Astrocyte of the spinal cord (primary cell): ENCODE measurements around the gene ZFP36L1.
A peak's percentile ranks its signal among the peaks of the same experiment; 100 is the strongest.

Experiments
- DNase-seq: peaks from one replicate; pipeline ENCODE4 v3.0.0; 2011; ENCODE audit warnings: low read depth, low spot score
- H3K4me3 ChIP-seq: 2 replicates; pipeline ENCODE4 v1.5.1; 2011; ENCODE audit warnings: low read depth, mild to moderate bottlenecking, low read length, moderate library complexity
- CTCF ChIP-seq: IDR thresholded peaks from 2 replicates; pipeline ENCODE4 v1.5.1; 2012; ENCODE audit warnings: low read depth, mild to moderate bottlenecking, low read length, inconsistent platforms
- in situ Hi-C: cut with HindIII; loops from 2 replicates; pipeline ENCODE4 v1.10.0; 2017; ENCODE audit warnings: low sequenced_read_pairs

ZFP36L1 gene

GRCh38 chr14:68816943-68817430 is 24.1 kb upstream of the ZFP36L1 start:
- no peak for DNase-seq
- TF ChIP-seq CTCF, result no peak
- in situ Hi-C loops, result no loop called here
- H3K4me3 ChIP-seq, result no peak overlapping the region

DNA sequence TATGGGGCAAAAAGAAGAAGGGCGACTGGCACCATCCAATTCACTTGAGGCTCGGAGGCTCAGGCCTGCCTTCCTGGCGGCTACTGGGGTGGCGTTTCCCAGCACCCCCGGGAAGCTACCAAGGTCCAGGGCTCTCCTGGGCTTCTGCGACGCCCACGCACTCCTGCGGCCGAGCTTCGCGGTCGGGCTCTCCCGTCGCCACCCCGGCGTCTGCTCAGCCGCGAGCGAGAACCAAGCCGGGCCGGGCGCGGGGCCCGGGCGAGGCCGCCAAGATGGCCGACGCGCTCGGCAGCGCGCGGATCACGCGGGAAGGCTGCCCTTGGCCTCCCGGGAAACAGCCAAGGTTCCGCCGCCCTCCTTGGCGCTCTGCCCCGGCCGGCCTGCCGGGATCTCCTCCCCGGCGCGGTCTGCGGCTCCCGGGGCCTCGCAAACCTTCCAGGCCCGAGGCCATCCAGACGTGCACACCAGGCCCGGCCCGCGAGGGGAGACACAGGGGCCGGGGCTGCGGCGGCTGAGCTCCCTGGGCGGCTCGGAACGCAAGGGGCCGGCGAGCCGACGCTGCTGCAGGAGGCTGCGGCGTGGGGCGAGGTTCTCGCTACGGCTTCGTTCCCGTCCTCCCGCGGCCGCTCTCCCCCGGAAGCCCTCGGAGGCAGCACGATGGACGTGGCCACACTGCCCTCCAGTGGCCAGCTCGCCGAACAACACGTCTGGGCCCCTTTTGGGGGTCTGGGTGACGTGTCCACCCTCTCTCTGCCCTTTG is 23.5 kb upstream of the ZFP36L1 start:
- peak; percentile 93 for DNase-seq
- TF ChIP-seq CTCF, result peak; percentile 85
- H3K4me3 ChIP-seq, result peak overlapping the region; percentile 9
- in situ Hi-C loops, result no loop called here

GRCh38 chr14:68815298-68816182 is 22.7 kb upstream of the ZFP36L1 start:
- no peak for DNase-seq
- TF ChIP-seq CTCF, result no peak
- H3K4me3 ChIP-seq, result no peak overlapping the region

DNA sequence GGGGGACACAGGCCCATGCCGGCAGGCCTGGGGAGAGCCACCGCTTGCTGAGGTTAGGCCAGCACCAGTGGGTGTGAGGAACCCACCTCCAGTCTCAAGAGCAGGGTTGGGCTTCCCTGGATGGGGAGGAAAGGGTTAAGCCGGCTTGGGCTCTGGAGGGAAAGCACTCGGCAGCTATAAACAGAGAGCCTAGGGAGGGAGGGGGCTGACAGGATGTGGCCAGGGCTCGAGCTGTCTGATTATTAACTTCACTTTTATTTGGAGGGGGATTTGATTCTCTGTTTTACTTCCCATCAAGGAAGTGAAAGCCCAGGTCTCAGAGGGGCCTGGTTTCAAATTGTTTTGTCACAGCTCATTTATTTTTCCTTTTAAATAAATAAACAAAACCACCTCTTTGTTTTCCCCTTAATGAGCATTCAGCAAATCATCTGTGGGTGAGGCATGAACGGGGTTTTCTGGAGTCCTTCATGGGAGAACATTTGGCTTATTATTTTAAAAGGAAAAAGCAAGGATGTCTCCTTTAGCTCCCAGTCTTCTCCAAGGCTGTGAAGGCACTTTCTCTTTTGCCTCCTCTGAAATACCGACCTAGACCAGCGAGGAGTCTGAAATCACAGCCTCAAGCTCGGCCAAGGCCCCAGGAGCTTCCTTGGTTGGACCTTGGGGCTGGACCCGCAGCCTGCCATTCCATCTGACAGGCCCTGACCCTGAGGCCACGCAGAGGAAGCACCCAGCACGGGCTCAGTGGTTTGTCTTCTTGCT is 21.9 kb upstream of the ZFP36L1 start:
- in situ Hi-C loops, result no loop called here
- DNase-seq, result peak; percentile 72
- no peak overlapping the region for H3K4me3 ChIP-seq
- no peak for TF ChIP-seq CTCF

More at GRCh38 chr14:68815298-68816182, 22.7 kb upstream of the ZFP36L1 start:
- in situ Hi-C loops, result no loop called here

DNA sequence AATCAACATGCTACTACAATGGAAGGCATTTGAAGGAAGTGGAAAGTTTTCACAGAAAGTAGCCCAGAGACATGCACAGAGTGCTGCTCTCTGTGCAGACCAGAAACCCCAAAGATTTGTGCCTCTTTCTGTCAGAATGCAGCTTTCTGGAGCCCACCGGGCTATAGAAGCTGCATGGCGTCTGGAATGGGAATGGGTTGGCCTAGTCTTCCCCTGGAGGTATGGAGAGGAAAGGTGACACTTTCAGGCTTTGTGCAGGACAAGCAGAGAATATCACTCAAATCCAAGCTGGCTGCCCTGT is 21.3 kb upstream of the ZFP36L1 start:
- no peak for DNase-seq
- in situ Hi-C loops, result no loop called here
- no peak overlapping the region for H3K4me3 ChIP-seq
- TF ChIP-seq CTCF, result no peak

DNA sequence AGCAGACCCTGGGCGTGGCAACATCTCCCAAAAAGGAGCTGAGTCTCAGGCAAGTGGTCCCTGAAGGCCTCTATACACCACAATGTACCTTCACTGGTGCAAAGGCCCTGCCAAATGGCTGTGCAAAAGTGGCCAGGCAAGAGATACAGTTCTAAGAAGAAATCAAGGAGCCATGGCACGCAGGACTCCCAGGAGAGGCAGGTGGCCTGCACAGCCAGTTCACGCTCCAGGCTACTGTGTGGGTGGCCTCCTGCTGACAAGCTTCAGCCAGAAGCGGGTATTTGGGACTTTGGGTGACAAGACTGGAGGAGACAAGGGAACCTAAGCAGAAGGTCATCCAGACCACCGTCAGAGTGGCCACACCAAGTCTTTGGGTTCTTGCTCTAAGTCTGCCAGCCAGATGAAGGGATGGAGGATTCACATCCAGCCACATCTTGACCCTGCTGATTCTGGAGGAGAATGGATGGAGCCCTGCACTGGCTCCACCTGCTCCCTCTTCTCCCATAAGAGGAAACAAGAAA is 20.5 kb upstream of the ZFP36L1 start:
- no peak for DNase-seq
- TF ChIP-seq CTCF, result no peak
- in situ Hi-C loops, result no loop called here
- no peak overlapping the region for H3K4me3 ChIP-seq
